PFSK-1 (cell line): ENCODE measurements around the gene MYH10.

Source experiments
- FOXP2 ChIP-seq: optimal IDR thresholded peaks from 2 replicates; pipeline ENCODE3; 2011; ENCODE audit warnings: borderline replicate concordance, control low read depth, inconsistent platforms; ENCODE audit not compliant: insufficient read depth; ENCODE audit errors: extremely low read length, extremely low read depth
- POLR2AphosphoS5 ChIP-seq: IDR thresholded peaks from 2 replicates; pipeline ENCODE4 v1.6.1; 2012; ENCODE audit warnings: low read depth, mild to moderate bottlenecking, control low read depth, low read length, moderate library complexity
- SIN3A ChIP-seq: IDR thresholded peaks from 2 replicates; pipeline ENCODE4 v1.6.1; 2012; ENCODE audit warnings: mild to moderate bottlenecking, low read length, moderate library complexity, borderline replicate concordance; ENCODE audit not compliant: insufficient read depth
- TAF1 ChIP-seq: IDR thresholded peaks from 2 replicates; pipeline ENCODE4 v1.6.1; 2012; ENCODE audit warnings: low read length, control low read depth, borderline replicate concordance; ENCODE audit not compliant: insufficient read depth
- TF ChIP-seq, protein P1 (sequence below), 2 experiments: IDR thresholded peaks; 2 replicates each; pipeline versions ENCODE4 v1.6.1 to v1.8.0; 2011 to 2012; ENCODE audit warnings: low read depth in 2 of 2, low read length in 2 of 2, control low read depth in 1 of 2, inconsistent platforms in 1 of 2, mild to moderate bottlenecking in 1 of 2, moderate library complexity in 1 of 2; ENCODE audit not compliant: insufficient read depth in 1 of 2

Gene MYH10

DNA sequence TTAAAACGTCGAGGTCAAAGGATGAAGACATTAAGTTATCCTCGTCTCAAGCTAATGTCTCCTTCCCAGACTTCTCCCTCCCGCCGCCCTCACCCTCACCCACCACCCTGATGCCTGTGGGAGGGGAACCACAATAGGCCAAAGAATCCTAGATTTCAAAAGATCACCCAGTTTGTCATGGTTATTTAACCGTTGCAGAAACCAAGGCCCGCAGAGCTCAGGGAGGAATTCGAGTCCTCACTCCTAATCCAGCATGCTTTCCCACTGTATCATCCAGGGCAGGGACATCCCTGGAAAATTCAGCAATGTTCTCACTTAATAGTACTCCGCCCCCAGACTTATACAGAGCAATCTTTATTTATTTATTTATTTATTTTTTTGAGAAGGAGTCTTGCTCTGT is 41.8 kb upstream of the MYH10 start:
- TF ChIP-seq, protein P1, sequence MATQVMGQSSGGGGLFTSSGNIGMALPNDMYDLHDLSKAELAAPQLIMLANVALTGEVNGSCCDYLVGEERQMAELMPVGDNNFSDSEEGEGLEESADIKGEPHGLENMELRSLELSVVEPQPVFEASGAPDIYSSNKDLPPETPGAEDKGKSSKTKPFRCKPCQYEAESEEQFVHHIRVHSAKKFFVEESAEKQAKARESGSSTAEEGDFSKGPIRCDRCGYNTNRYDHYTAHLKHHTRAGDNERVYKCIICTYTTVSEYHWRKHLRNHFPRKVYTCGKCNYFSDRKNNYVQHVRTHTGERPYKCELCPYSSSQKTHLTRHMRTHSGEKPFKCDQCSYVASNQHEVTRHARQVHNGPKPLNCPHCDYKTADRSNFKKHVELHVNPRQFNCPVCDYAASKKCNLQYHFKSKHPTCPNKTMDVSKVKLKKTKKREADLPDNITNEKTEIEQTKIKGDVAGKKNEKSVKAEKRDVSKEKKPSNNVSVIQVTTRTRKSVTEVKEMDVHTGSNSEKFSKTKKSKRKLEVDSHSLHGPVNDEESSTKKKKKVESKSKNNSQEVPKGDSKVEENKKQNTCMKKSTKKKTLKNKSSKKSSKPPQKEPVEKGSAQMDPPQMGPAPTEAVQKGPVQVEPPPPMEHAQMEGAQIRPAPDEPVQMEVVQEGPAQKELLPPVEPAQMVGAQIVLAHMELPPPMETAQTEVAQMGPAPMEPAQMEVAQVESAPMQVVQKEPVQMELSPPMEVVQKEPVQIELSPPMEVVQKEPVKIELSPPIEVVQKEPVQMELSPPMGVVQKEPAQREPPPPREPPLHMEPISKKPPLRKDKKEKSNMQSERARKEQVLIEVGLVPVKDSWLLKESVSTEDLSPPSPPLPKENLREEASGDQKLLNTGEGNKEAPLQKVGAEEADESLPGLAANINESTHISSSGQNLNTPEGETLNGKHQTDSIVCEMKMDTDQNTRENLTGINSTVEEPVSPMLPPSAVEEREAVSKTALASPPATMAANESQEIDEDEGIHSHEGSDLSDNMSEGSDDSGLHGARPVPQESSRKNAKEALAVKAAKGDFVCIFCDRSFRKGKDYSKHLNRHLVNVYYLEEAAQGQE (IDR thresholded peaks at IDR 0.05; ENCODE audit: insufficient read depth in 1 of 2, low read depth in 2 of 2, low read length in 2 of 2), result no peak
- no peak for TF ChIP-seq SIN3A
- no peak for TF ChIP-seq POLR2AphosphoS5
- TF ChIP-seq TAF1, result no peak
- no peak for TF ChIP-seq FOXP2

DNA sequence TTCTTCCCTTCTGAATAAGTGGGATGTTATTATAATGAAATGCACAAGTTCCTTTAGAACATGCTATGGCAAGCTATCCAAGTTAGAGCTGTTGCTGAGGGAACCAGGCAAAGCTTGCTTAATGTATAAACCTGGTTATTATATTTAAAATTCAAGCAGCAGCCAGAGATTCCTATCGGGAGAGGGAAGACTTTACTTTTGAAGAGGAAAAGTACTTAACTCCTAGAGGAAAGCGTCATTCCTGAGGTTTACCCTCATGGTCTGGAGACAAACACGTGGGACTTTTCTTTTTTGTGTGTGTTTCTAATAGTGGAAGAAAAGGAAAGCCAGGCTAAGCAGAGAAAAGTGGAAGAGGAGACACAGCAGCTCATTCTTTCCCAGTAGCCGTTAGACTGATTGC is 39.9 kb upstream of the MYH10 start:
- TF ChIP-seq SIN3A (no peak), FOXP2 (no peak), TAF1 (no peak), POLR2AphosphoS5 (no peak)
- TF ChIP-seq, protein P1 (IDR thresholded peaks at IDR 0.05; ENCODE audit: insufficient read depth in 1 of 2, low read depth in 2 of 2, low read length in 2 of 2), result no peak

DNA sequence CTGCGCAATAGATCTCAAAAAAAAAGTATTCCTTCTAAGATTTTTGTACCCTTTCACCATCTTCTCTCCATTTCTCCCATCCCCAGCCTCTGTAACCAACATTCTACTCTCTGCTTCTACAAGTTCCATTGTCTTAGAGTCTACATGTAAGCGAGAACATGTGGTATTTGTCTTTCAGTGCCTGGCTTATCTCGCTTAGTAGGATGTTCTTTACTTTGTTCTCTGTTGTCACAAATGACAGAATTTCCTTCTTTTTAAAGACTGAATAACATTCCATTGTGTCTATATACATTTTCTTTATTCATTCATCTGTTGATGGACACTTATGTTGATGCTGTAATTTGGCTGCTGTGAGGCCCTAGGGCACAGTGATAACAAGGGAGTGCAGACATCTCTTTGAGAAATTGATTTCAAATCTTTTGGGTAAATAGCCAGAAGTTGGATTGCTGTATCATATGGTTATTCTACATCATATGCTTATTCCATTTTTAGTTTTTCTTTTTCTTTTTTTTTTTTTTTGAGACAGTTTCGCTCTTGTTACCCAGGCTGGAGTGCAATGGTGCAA is 37.7 kb upstream of the MYH10 start:
- no peak for TF ChIP-seq TAF1
- TF ChIP-seq SIN3A, result no peak

DNA sequence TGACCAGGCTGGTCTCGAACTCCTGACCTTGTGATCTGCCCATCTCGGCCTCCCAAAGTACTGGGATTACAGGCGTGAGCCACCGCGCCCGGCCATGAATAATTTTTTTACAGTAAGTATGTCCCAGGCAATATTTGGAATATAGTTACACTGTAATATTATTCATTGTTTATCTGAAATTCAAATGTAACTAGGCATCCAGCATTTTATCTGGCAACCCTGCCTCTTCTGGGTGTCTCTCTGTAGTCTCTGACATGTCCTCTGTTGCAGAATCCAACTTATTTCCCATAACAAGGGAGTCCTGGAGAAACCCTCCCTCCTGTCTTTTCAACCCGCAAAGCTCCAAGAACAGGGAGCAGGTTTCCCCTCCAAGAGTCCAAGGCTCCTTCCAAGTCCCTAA is 36.9 kb upstream of the MYH10 start:
- TF ChIP-seq, protein P1 (IDR thresholded peaks at IDR 0.05; ENCODE audit: insufficient read depth in 1 of 2, low read depth in 2 of 2, low read length in 2 of 2), result no peak
- TF ChIP-seq TAF1 (no peak), POLR2AphosphoS5 (no peak), FOXP2 (no peak), SIN3A (no peak)

DNA sequence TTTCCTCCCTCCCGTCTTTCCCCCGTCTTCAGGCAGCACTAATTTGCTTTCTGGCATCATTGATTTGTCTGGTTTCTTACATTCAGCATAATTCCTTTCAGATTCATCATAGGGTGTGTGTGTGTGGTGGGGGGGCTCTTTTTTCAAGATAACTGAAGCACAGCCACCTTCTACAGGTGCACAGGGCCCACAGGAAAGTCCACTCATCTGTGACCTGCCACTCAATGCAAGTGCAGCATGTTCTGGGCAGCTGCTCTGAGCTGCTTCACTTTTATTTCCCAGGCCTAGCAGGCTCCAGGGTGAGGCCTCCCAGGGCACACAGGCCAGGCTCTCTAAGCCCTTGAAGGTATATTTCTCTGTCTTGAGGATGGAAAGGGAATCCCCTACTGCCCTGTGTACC is 35.2 kb upstream of the MYH10 start:
- TF ChIP-seq, protein P1 (IDR thresholded peaks at IDR 0.05; ENCODE audit: insufficient read depth in 1 of 2, low read depth in 2 of 2, low read length in 2 of 2), result no peak
- no peak for TF ChIP-seq FOXP2
- no peak for TF ChIP-seq POLR2AphosphoS5
- TF ChIP-seq SIN3A, result no peak
- no peak for TF ChIP-seq TAF1
